ENCODE measurements around the gene PCDHB1. TPM values are rescaled to one million over a fixed set of nuclear protein-coding genes. Genes with fewer than 3 reads are reported as not detected.

Gene PCDHB1
- total and polyA plus RNA-seq, 2 donors (not counting 3 experiments of a cell fraction or from before 2014, with no cell fraction given): not detected

- H3K4me1 ChIP-seq (ENCODE audit: control insufficient read depth, extremely low read depth, insufficient read depth, low read length): no peaks in the 10 kb centered on the region
- no peaks in the 10 kb centered on the region for H3K27me3 ChIP-seq (ENCODE audit: control insufficient read depth in 2 of 2, insufficient read depth in 2 of 2, low read length in 2 of 2)
- H3K9ac ChIP-seq (replicated peaks; ENCODE audit: extremely low read depth, insufficient read depth, low read length): no peak overlapping the region
- no TSS peak for BruUV-seq (replicated peaks)
- ChIA-PET POLR2A (no interaction called here), CTCF (interaction anchor here (0.6 to 2.3 kb wide), 18 partner anchors 12 to 246 kb away, joined by 3 to 34 read pairs (median 4); partner anchors contain the start of genes PCDHA10, PCDHA11, PCDHA13 and PCDHA2)
- H2AFZ ChIP-seq (ENCODE audit: low read depth, low read length): no peak overlapping the region
- intact Hi-C loops (cut with micrococcal nuclease) (loop anchor here (2.0 to 5.0 kb wide), 2 partner anchors 73 to 199 kb away; partner anchors contain the start of genes PCDHA8 and PCDHAC2), dilution Hi-C loops (cut with MboI; ENCODE audit: extremely low pct_ligation_motif_present, low sequenced_read_pairs) (no loop called here)
- TF ChIP-seq, protein P1, sequence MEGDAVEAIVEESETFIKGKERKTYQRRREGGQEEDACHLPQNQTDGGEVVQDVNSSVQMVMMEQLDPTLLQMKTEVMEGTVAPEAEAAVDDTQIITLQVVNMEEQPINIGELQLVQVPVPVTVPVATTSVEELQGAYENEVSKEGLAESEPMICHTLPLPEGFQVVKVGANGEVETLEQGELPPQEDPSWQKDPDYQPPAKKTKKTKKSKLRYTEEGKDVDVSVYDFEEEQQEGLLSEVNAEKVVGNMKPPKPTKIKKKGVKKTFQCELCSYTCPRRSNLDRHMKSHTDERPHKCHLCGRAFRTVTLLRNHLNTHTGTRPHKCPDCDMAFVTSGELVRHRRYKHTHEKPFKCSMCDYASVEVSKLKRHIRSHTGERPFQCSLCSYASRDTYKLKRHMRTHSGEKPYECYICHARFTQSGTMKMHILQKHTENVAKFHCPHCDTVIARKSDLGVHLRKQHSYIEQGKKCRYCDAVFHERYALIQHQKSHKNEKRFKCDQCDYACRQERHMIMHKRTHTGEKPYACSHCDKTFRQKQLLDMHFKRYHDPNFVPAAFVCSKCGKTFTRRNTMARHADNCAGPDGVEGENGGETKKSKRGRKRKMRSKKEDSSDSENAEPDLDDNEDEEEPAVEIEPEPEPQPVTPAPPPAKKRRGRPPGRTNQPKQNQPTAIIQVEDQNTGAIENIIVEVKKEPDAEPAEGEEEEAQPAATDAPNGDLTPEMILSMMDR (IDR thresholded peaks at IDR 0.05; ENCODE audit: extremely low read depth in 1 of 2, insufficient read depth in 1 of 2, low read depth in 1 of 2, low read length in 2 of 2): peak in 1 of 2 donors; percentile 47
- TF ChIP-seq EZH2 (IDR thresholded peaks at IDR 0.05; ENCODE audit: borderline replicate concordance, low read depth, low read length, severe bottlenecking): no peak
- H4K20me1 ChIP-seq (replicated peaks; ENCODE audit: control insufficient read depth, extremely low read depth, insufficient read depth, low read length): no peaks in the 10 kb centered on the region
- H3K9me1 ChIP-seq (replicated peaks; ENCODE audit: control insufficient read depth, extremely low read depth, insufficient read depth, low read length): no peaks in the 10 kb centered on the region
- no peak overlapping the region for H3K27ac ChIP-seq (ENCODE audit: insufficient read depth, low read depth, low read length)
- FAIRE-seq (no peak), DNase-seq (ENCODE audit: low read depth, low spot score) (peak; percentile 37)
- no peaks in the 10 kb centered on the region for H3K79me2 ChIP-seq (ENCODE audit: control insufficient read depth, insufficient read depth, low read length)
- H3K4me2 ChIP-seq (ENCODE audit: insufficient read depth, low read length): no peak overlapping the region
- no peaks in the 10 kb centered on the region for H3K9me3 ChIP-seq (replicated peaks; ENCODE audit: control insufficient read depth, insufficient read depth, low read length)
- no peak overlapping the region for H3K4me3 ChIP-seq (replicated peaks in 1 of 3; ENCODE audit: insufficient read depth in 1 of 3, low read depth in 1 of 3, low read length in 3 of 3)
- H3K36me3 ChIP-seq (ENCODE audit: control insufficient read depth in 2 of 2, extremely low read depth in 1 of 2, insufficient read depth in 2 of 2, low read length in 2 of 2): no peaks in the 10 kb centered on the region
Observed at GRCh38 chr5:141040093-141040770, 10.9 kb upstream of the PCDHB1 start.

- ChIA-PET POLR2A (no interaction called here), CTCF (interaction anchor here (0.6 to 2.3 kb wide), 15 partner anchors 12 to 246 kb away, joined by 3 to 34 read pairs (median 4); partner anchors contain the start of genes PCDHA10, PCDHA11, PCDHA13 and PCDHA2)
- peak; percentile 85 for DNase-seq (ENCODE audit: low read depth, low spot score)
- no peak overlapping the region for H3K9ac ChIP-seq (replicated peaks; ENCODE audit: extremely low read depth, insufficient read depth, low read length)
- H3K27ac ChIP-seq (ENCODE audit: insufficient read depth, low read depth, low read length): no peak overlapping the region
- no peaks in the 10 kb centered on the region for H3K79me2 ChIP-seq (ENCODE audit: control insufficient read depth, insufficient read depth, low read length)
- no peaks in the 10 kb centered on the region for H3K36me3 ChIP-seq (ENCODE audit: control insufficient read depth in 2 of 2, extremely low read depth in 1 of 2, insufficient read depth in 2 of 2, low read length in 2 of 2)
- no TSS peak for BruUV-seq (replicated peaks)
- no peaks in the 10 kb centered on the region for H3K9me1 ChIP-seq (replicated peaks; ENCODE audit: control insufficient read depth, extremely low read depth, insufficient read depth, low read length)
- no peaks in the 10 kb centered on the region for H3K9me3 ChIP-seq (replicated peaks; ENCODE audit: control insufficient read depth, insufficient read depth, low read length)
- intact Hi-C loops (cut with micrococcal nuclease) (loop anchor here (1.0 to 5.0 kb wide), 7 partner anchors 74 to 219 kb away; partner anchors contain the start of genes PCDHA11, PCDHA13, PCDHA8 and PCDHA9), dilution Hi-C loops (cut with MboI; ENCODE audit: extremely low pct_ligation_motif_present, low sequenced_read_pairs) (no loop called here)
- H4K20me1 ChIP-seq (replicated peaks; ENCODE audit: control insufficient read depth, extremely low read depth, insufficient read depth, low read length): no peaks in the 10 kb centered on the region
- H2AFZ ChIP-seq (ENCODE audit: low read depth, low read length): no peak overlapping the region
- no peak overlapping the region for H3K4me2 ChIP-seq (ENCODE audit: insufficient read depth, low read length)
- no peaks in the 10 kb centered on the region for H3K27me3 ChIP-seq (ENCODE audit: control insufficient read depth in 2 of 2, insufficient read depth in 2 of 2, low read length in 2 of 2)
- no peak overlapping the region for H3K4me3 ChIP-seq (replicated peaks in 1 of 3; ENCODE audit: insufficient read depth in 1 of 3, low read depth in 1 of 3, low read length in 3 of 3)
- H3K4me1 ChIP-seq (ENCODE audit: control insufficient read depth, extremely low read depth, insufficient read depth, low read length): no peaks in the 10 kb centered on the region
- TF ChIP-seq, protein P1 (IDR thresholded peaks at IDR 0.05; ENCODE audit: extremely low read depth in 1 of 2, insufficient read depth in 1 of 2, low read depth in 1 of 2, low read length in 2 of 2): peak; percentile 57
- TF ChIP-seq EZH2 (IDR thresholded peaks at IDR 0.05; ENCODE audit: borderline replicate concordance, low read depth, low read length, severe bottlenecking) (no peak), JUN (IDR thresholded peaks at IDR 0.05; ENCODE audit: borderline replicate concordance, insufficient read depth, insufficient read length, low read depth) (no peak), MYC (IDR thresholded peaks at IDR 0.05; ENCODE audit: low read depth, low read length) (no peak), GATA2 (IDR thresholded peaks at IDR 0.05; ENCODE audit: insufficient read depth, insufficient read length, low read depth, low read length) (no peak)
- FAIRE-seq: peak; percentile 80
Observed at GRCh38 chr5:141040771-141041426, 10.3 kb upstream of the PCDHB1 start.
